HG03103 (cell line): ENCODE data around the gene LTBP2.

Experiments used
- ATAC-seq: cut with Tn5 transposase; IDR thresholded peaks from one replicate; pipeline ENCODE4 v1.9.1; 2021; ENCODE audit warnings: low read depth; ENCODE audit not compliant: unreplicated experiment

LTBP2 gene

GRCh38 chr14:74575507-74575906, 36.5 kb downstream of the LTBP2 start:
- no peak for ATAC-seq

GRCh38 chr14:74574706-74575105, 37.3 kb downstream of the LTBP2 start:
- ATAC-seq: no peak

- ATAC-seq: no peak
Observed at GRCh38 chr14:74574090-74574433, 38.0 kb downstream of the LTBP2 start.

GRCh38 chr14:74573421-74574089, 38.5 kb downstream of the LTBP2 start:
- ATAC-seq: no peak

GRCh38 chr14:74572726-74573301, 39.2 kb downstream of the LTBP2 start:
- ATAC-seq: no peak

GRCh38 chr14:74571901-74572725, 39.9 kb downstream of the LTBP2 start:
- no peak for ATAC-seq

- ATAC-seq: no peak
Observed at GRCh38 chr14:74571441-74571841, 40.6 kb downstream of the LTBP2 start.

- ATAC-seq: no peak
Observed at GRCh38 chr14:74570696-74571095, 41.3 kb downstream of the LTBP2 start.

GRCh38 chr14:74569806-74570591, 42.0 kb downstream of the LTBP2 start:
- ATAC-seq: no peak

GRCh38 chr14:74569387-74569786, 42.6 kb downstream of the LTBP2 start:
- ATAC-seq: no peak

- no peak for ATAC-seq
Observed at GRCh38 chr14:74568911-74569310, 43.1 kb downstream of the LTBP2 start.

GRCh38 chr14:74568380-74568649, 43.7 kb downstream of the LTBP2 start:
- no peak for ATAC-seq

GRCh38 chr14:74567646-74568379, 44.2 kb downstream of the LTBP2 start:
- no peak for ATAC-seq

GRCh38 chr14:74567219-74567618, 44.8 kb downstream of the LTBP2 start:
- no peak for ATAC-seq

- no peak for ATAC-seq
Observed at GRCh38 chr14:74566174-74567141, 45.6 kb downstream of the LTBP2 start.

GRCh38 chr14:74563586-74564159, 48.4 kb downstream of the LTBP2 start:
- no peak for ATAC-seq

- no peak for ATAC-seq
Observed at GRCh38 chr14:74563233-74563585, 48.8 kb downstream of the LTBP2 start.

GRCh38 chr14:74562515-74563232, 49.4 kb downstream of the LTBP2 start:
- ATAC-seq: no peak

- no peak for ATAC-seq
Observed at GRCh38 chr14:74558655-74559054, 53.4 kb downstream of the LTBP2 start.
